SH-SY5Y (cell line): ENCODE measurements around the gene ATG10.

Source experiments
- GATA2 ChIP-seq: IDR thresholded peaks from 2 replicates; pipeline ENCODE4 v1.6.1; 2011; ENCODE audit warnings: mild to moderate bottlenecking, low read depth, low read length
- GATA3 ChIP-seq: IDR thresholded peaks from 2 replicates; pipeline ENCODE4 v1.6.1; 2011; ENCODE audit warnings: low read depth, mild to moderate bottlenecking, low read length, moderate library complexity

ATG10 gene

DNA sequence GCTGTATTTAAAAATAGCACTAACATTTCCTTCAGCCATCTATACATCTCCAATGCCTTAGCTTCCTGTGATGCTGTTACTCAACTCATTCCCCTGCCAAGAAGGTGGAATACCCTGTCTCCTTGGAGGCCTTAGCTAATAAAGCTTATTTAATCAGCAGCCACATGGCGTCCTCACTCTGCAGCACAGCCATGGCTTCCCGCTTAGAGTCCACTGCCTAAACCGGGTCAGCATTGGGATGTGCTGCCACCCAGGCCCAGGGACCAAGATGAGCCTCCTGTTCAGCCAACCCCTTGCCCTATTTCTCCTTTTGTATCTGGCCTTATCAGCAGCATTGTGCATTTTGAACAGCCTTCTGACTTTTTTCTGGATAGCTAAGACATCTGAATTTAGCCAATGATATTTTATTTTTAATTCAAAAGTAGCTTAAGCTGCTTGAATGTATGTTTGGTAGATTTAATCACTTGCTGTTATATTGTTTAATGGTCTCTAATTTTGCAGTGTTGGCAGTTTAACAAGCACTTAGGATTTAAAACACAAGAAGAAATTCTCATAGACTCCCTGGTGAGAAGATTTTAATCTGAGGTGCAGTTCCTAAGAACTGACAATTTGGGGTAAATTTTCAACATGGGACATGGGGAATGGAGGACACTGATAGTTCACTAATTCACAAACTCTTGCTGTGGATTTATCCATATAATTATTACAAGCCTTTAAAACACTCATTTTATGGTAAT, 193.3 kb downstream of the ATG10 start:
- TF ChIP-seq GATA3: no peak
- TF ChIP-seq GATA2: no peak

DNA sequence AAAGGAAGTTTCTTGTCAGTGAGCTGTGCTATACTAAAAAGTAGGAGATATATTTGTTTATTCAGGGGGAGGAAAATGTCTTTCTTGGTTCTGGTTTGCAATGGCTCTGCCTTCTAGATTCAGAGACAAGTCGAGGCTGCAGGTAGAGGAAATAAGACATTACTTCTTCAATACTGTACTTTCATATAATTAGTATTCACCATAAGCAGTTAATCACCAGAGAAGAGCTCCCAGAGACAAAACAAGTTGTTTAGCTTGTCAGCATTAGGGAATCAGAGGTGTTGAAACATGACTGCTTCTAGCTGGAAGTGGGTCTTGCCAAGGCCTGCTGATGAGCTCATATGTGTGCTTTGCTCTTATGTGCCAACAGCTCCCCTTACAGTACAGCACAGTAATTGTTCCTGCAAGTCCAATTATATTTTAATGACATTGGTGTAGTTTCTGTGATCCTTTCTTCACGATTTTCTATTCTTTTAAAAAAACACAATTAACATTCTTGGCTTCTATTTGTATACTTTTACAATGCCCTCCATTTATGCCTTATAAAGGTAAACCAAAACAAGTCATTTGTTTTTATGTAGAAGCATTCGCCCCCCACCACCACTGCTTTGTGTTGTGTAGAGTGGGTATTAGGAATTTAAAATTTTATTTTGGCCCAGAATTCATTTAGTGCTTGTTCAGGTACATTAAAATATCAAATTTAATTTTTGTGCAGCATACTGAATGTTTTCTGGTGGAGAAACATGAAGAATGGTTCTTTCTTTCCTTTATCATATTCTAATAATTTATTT, 194.1 kb downstream of the ATG10 start:
- no peak for TF ChIP-seq GATA2
- TF ChIP-seq GATA3: no peak

DNA sequence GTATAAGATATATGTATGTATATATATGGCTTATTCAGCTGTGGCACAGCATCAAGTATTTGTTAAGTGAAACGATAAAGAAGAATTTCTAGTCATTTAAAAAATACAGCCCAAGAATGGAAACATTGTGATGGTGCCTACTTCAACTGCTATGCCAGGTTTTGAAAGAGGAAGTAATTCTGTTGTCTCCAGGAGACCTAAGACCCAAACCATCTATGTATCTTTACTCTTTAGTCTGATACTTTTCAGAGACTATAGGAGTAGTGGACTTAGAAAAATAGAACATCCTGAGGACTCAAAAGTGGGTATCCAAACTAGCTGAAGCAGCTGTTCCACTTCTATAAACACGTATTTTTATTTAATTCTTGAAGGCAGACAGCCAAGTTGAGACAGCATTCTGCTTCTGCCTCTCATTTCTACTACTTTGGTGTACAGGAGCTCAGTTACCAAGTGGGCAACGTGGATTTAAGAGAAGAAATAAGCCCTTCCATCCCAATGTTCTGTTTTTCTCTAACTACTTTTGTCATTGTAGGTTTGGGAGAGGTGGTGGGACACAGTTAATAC, 195.6 kb downstream of the ATG10 start:
- TF ChIP-seq GATA3 (no peak), GATA2 (no peak)

DNA sequence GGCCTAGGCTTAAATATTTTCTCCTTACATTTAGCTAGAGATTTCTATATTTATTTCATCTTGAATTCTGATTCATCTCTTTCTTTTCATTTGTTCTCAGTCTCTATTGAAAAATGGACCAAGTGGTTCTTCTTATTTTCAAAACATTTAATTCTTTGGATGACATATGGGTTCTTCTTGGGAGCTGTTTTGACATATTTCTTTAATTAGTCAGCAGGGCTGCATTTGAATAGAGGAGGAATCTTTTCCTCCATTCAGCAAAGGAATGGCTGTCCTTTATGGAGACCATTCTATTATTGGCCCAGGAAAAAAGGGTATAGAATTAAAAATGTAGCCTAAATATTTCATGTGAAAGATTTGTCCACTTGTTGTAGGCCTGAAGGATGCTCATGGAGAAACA, 196.5 kb downstream of the ATG10 start:
- TF ChIP-seq GATA3 (no peak), GATA2 (no peak)

DNA sequence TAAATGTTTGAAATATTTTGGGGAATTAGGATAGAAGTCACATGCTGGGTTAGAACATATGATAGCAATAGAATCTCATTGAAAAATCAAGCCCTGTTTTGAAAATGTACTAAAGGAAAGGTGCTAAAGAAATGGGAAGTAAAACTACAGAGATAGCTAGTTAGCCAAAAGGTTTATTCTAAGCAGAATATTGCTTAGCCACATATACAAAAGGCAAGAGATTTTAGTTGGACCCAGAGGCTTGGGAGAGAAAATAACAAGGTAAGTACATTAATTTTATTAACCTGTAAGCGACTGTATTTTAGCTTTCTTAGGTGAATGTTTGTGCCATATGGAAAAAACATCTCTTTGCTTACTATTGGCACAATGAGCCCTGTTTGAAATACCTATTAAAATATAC, 198.1 kb downstream of the ATG10 start:
- TF ChIP-seq GATA2 (no peak), GATA3 (no peak)

DNA sequence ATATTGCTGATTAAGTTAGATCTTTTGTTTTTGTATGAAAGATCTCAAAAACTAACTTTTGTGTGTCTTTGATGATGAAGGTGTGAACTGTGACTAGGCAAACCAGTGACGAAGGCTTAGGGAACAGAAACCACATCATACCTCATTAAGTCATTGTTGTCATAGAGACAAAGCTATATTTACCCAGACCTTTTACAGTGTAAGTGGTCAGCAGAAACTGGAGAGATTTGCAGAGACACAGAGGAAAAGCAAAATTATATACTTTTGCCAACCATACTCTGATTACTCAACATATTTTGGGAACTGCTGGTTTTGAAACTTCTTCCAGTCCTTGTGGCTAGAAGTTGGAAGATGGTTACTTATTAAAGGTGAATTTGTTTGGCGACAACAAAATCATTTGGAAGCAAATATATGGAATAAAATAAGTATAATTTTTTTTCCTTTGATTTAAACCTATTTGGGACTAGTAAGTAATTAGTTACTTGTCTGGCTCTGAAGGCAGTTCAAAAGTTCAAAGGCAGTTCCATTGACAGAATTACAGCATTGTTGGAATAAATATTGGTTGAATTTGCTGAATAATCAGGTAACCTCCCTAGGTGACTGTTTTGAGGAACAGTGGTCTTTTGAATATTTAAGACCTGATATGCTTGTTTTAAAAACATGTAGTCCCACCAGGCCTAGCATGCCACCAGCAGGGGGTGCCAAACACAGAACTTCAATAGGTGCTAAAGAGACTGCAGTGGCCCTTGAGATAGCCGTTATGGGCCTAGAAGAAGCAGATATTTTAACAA, 202.5 kb downstream of the ATG10 start:
- TF ChIP-seq GATA2 (no peak), GATA3 (no peak)

DNA sequence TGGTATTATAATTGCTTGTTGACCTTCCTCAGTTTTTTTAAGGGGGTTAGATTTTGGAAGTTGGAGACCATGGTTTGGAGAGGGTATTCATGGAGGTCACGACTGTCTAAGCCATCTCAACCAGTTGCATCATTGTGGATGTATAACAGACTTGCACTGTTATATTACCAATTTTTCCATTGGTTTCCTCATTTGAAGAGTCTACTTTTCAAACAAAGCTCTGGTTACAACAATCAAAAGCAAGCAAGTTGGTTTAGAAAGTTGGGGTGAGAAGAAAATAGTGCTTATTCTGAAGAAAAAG, 203.0 kb downstream of the ATG10 start:
- no peak for TF ChIP-seq GATA3
- no peak for TF ChIP-seq GATA2

DNA sequence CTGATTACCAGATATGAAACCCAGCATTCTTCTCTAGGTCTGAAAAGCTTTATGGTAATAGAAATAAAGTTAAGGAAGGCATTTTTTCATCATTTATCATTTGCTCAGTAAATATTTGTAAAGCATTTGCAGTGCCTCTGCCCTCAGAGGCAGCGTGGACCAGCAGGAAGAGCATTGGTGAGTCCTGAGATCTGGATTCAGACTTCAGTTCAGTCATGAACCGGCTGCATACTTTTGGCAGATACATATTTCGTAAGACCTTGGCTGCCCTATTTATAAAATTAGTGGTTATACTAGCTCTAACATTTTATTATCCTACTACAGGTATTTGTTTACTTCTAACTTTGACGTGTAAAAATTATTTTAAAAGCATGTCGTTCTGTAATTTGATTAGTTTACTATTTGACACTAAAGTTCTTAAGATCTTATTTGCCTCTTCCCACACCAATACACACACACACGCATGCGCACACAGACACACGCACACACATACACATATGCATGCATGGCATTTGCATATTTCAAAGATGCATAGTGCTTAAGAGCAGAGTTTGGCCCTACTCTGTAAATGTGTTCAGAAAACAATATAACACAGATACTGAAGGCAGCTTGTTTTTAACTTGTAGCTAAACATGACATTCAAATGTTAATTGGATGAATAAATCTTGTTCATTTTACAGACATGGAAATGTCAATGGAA, 204.4 kb downstream of the ATG10 start:
- TF ChIP-seq GATA2: no peak
- TF ChIP-seq GATA3: no peak

DNA sequence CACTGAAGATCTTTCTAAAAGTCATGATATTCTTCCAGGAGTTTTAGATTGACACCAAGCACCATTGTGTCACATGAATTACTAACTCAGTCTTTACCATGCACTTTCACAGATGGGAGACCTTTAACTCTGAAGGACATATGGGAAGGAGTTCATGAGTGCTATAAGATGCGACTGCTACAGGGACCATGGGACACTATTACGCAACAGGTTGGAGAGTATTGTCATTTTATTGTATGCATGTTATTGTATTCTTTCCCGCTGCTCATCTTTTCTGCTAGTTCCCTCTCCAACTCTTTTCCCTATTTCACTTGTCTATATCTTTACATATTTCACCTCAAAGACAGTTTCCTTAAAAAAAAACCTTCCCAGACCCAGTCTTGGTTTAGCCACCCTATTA, 206.6 kb downstream of the ATG10 start:
- TF ChIP-seq GATA2: no peak
- TF ChIP-seq GATA3: no peak

DNA sequence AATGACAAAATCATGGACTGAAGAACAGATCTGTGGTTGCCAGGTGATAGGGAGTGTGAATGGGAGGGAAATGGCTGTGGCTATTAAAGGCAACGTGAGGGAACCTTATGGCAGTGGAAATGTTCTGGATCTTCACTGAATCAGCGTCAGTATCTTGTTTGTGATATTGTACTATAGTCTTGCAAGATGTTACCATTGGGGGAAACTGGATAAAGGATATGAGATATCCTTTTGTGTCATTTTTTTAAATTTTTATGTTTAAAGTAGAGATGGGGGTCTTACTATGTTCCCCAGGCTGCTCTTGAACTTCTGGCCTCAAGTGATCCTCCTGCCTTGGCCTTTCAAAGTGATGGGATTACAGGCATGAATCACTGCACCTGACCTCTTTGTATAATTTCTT, 210.8 kb downstream of the ATG10 start:
- TF ChIP-seq GATA3 (no peak), GATA2 (no peak)

DNA sequence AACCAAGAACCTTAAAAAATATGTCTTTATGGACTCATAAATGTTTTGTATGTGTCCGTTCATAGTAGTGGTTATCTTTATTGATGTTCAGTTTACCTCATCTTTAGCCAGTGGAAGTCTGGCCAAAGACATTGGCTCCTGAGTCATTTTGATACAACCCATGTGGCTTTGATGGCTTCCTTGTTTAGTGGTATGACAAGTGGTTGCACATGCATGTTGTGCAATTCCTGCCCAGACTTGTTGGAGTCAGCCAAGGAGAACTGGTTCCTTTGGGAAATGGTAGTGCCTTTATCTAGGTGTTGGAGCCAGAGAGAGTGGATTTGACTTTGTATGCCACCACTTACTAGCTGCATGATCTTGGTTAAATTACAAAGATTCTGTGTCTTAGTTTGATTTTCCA, 212.0 kb downstream of the ATG10 start:
- TF ChIP-seq GATA3 (no peak), GATA2 (no peak)

DNA sequence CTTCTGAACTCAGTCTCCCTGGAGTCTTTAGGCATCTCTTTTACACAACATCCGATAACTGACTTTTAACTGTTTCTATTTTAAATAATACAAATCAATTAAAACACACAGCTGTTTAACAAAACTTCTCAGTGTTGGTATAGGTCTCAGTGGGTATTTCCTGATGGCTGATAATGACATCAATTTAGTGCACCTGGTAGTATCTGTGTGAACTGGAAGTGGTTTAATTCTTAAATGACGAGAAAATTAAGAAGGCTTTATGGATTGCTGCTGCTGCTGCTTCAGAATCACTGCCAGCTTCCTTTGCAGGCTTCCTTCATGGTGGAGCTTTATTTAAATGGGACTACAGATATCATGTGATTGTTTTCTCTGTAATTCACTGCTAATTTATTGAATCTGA, 214.0 kb downstream of the ATG10 start:
- TF ChIP-seq GATA2 (no peak), GATA3 (no peak)

DNA sequence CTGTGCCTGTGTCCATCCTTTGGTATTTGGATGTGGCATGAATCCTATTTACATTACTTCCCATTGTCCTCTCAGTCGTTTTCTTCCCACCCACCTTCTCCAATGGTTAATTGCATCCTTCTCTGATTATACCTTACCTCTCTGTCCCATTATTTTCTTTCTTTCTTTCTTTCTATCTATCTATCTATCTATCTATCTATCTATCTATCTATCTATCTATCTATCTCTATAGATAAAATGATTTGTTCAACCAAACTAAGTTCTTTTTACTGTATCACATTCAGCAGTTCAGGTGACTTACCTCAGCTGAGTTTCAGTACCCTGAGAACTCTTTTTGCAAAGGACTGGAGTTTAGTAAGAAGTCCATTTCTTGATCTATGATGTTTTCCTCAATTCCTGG, 225.7 kb downstream of the ATG10 start:
- TF ChIP-seq GATA3 (no peak), GATA2 (no peak)

DNA sequence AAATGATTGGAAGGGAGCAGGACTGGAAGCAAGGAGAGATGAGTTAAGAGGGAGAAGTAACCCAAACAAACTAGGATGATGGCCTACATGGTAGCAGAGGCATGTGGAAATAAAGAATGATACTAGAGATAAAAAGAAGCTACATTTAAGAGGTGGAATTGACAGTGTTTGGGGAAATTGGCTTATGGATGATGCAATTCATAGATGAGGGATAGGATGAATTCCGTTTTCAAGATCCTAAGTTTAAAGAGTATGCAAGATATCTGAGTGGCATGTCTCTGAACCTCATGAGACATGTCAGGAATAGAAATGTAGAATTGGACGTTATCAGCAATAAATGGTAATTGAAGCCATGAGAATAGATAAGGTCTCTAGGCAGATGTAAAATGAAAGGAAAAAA, 232.7 kb downstream of the ATG10 start:
- TF ChIP-seq GATA3 (no peak), GATA2 (no peak)
